ENCODE measurements around the gene NARS2.

NARS2 gene

GRCh38 chr11:78532991-78533390 is 41.7 kb downstream of the NARS2 start:
- TF ChIP-seq CTCF (IDR thresholded peaks at IDR 0.05; ENCODE audit: insufficient read depth, low read length, missing control alignments), result no peak
- CTCF ChIA-PET, result interaction anchor here (0.7 kb wide), 1 partner anchor 31 kb away, joined by 3 read pairs; no protein-coding TSS in a partner anchor
- DNase-seq (ENCODE audit: low read depth, low spot score), result no peak
- H3K4me3 ChIP-seq (ENCODE audit: low read depth, low read length), result no peak overlapping the region
- POLR2A ChIA-PET, result no interaction called here

GRCh38 chr11:78526497-78527146 is 48.0 kb downstream of the NARS2 start:
- ChIA-PET POLR2A (no interaction called here), CTCF (no interaction called here)
- DNase-seq (ENCODE audit: low read depth, low spot score), result no peak
- no peak for TF ChIP-seq CTCF (IDR thresholded peaks at IDR 0.05; ENCODE audit: insufficient read depth, low read length, missing control alignments)
- H3K4me3 ChIP-seq (ENCODE audit: low read depth, low read length), result no peak overlapping the region

- no peak for TF ChIP-seq CTCF (IDR thresholded peaks at IDR 0.05; ENCODE audit: insufficient read depth, low read length, missing control alignments)
- CTCF ChIA-PET, result no interaction called here
- POLR2A ChIA-PET, result no interaction called here
Observed at GRCh38 chr11:78525720-78526119, 48.9 kb downstream of the NARS2 start.

GRCh38 chr11:78520230-78520629 is 54.4 kb downstream of the NARS2 start:
- no peak overlapping the region for H3K4me3 ChIP-seq (ENCODE audit: low read depth, low read length)
- ChIA-PET CTCF (no interaction called here), POLR2A (no interaction called here)
- no peak for DNase-seq (ENCODE audit: low read depth, low spot score)
- no peak for TF ChIP-seq CTCF (IDR thresholded peaks at IDR 0.05; ENCODE audit: insufficient read depth, low read length, missing control alignments)

More at GRCh38 chr11:78525720-78526119, 48.9 kb downstream of the NARS2 start:
- DNase-seq (ENCODE audit: low read depth, low spot score), result no peak
- H3K4me3 ChIP-seq (ENCODE audit: low read depth, low read length), result no peak overlapping the region

GRCh38 chr11:78516281-78516680 is 58.4 kb downstream of the NARS2 start:
- POLR2A ChIA-PET, result no interaction called here

More at GRCh38 chr11:78516281-78516680, 58.4 kb downstream of the NARS2 start:
- no peak for DNase-seq (ENCODE audit: low read depth, low spot score)
- CTCF ChIA-PET, result interaction anchor here (1.6 to 1.7 kb wide), 2 partner anchors 11 to 48 kb away, joined by 4 to 5 read pairs; no protein-coding TSS in a partner anchor
- no peak for TF ChIP-seq CTCF (IDR thresholded peaks at IDR 0.05; ENCODE audit: insufficient read depth, low read length, missing control alignments)
- no peak overlapping the region for H3K4me3 ChIP-seq (ENCODE audit: low read depth, low read length)

Data from AG04449 (cell line).